Measurements from ENCODE around the gene HSPH1.
"Not testable (repeated sequence)": the region's sequence is repeated elsewhere in the genome, so short reads cannot be mapped to it uniquely, and the experiment has no call there.

The HSPH1 gene

DNA sequence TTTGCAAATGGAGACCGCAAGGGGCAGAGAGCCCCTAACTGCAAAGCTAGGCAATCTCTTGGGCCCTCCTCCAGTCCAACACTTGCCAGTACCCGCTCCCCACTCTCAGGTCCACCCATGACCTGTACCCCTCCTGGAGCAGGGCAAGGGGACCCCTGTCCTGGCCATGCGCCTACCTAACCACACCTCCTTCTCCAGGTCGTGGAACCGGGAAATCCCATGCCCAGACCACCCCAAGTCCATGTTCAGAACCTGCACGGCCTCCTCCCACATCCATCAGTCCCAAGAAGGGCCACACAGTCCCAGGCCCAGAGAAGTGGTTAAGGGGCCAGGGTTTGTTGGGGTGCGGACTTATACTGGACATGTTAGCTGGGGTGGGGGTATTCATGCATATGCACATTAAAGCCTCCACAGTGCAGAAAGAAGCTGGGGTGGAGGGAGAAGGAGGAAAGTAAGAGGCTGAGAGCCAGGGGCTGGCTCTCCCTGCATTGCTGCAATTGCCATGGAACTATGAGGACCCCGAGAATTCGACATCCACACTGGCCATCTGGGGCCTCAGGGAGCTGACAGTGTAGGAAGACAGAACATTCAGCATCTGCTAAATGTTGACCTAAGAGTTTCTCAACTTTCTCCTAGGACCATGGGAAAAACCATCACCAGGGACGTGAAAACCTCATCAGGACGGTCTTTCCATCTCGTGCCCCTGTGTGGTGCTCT lies 39.0 kb downstream of the HSPH1 start:
- no peak for DNase-seq

DNA sequence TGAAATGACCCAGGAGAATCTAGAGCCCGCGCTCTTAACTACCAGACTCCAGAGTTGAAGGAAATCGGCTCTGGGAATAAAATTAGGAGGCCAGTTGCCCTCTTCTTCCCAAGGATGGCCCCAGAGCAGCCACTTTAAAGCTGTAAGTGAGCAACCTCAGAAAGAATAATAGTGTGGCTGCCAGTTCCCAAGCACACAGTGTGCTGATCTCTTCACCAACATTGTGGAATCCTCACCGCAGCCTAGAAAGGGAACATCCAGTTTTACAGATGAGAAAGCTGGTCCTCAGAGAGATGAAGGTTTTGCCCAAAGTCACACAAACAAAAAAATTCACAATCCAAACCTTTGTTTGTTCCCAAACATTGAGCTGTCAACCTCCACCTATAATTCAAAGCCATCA lies 39.6 kb downstream of the HSPH1 start:
- no peak for DNase-seq

DNA sequence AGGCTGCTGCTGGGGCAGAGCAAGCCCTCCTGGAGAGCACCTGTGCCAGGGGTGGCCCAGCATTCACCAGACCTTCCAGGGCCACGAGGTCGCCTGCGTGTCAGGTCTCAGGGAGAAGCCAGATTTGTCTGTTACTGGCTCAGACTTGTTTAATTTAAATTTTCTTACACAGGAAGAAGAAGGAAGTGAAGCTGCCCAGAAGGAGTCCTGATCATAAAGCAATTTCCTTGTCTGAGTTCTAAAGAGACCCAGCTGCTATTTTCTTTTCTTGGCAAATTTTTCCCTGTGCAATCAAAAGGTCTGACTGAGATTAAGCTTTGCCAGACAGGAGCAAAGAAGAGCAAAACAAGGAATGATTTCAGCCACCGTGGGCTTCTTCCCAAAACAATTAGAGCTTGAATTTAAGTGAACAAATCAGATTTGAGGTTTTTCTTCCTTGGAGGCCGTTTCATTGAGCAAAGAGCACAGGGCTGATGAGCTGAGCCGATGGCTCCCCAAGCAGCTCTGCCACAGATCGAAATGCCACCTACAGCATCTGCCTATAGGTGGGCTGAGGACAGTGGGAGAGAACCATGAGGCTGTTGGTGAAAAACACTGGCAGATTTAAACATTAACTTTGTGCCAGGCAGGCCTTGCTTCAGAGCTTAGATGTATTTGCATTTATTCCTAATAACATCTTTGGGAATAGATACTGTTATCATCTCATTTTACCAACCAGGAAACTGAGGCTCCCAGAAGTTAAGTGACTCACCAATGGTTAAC lies 40.1 kb downstream of the HSPH1 start:
- no peak for DNase-seq

DNA sequence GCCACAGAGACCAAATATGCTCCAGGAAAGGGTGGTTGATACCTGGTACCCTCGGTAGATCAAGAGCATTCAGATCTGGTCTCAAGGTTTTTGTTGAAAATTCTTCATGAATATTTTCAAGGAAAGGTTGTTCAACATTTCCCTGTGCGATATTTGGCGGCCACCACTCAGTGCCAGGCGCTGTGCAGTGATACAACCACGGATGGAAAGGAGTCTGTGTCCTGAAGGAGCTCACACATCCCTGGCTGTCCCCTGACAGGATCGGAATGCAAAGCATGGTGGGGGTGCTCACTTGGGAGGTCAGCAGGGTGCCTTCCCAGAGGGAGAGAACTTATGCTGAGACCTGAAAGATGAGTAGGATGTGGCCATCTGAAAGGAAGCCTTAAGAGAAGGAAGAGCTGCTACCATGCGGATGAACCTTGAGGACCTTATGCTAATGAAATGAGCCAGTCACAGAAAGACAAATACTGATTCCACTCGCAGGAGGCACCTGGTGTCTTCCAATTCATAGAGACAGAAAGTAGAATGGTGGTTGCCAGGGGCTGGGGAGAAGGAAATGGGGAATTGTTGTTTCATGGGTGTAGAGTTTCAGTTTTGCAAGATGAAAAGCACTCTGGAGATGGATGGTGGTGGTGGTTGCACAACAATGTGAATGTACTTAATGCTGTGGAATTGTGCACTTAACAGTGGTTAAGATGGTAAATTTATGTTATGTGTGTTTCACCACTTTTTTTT lies 41.6 kb downstream of the HSPH1 start:
- no peak for DNase-seq

DNA sequence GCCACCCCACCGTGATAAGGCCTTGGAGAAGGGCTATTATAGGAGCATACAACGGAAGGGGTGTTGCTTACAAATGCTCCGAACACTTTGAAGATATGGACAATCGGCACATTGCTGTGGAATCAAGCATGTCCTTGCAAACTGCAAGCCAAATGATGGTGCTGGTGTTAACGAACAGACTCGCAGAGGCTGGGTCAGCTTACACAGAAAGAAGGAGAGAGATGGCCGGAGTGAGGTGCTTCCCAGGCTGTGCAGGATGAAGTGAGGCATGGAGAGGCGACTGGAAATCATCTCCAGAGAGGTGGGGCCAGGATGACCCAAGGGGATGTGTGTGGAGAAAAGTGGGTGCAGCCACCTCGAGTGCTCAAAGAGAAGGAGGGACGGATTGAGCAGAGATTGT lies 42.2 kb downstream of the HSPH1 start:
- no peak for DNase-seq

DNA sequence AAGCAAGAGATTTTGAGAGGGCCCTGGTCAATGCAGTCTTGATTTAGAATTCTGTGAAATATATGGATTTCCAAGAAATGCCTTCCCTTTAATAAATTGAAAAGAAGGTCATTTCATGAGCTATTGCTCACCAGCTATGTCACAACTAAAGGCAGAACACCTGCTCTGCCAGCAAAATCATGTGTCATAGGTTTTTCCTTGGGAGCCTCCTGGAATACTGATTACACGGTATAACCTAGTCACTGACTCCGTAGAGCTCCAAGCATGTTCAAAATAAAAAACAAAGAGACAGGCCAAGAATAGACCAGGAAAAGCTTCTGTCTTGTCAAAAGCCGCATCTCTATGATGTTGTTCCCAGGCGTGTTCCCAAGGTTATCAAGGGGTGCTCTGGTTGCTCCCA lies 45.5 kb downstream of the HSPH1 start:
- no peak for DNase-seq

DNA sequence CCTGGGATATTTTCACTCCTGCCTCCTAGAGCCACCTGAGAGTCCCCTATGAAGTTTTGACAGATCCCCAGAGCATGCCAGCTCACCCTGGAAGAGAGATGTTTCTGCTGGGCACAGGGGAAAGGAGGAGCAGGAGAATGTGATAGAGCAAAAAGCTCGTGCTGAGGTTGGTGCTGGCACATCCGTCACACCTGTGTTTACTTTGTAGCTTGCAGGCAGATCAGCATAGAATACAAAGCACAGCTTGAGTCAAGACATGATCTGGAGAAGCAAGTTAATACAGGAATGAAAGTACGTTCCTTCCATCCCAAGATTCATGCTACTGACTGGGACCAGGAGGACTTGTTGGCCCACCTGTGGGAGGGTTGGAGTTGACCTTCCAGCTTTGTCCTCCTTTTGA lies 46.1 kb downstream of the HSPH1 start:
- DNase-seq = no peak

DNA sequence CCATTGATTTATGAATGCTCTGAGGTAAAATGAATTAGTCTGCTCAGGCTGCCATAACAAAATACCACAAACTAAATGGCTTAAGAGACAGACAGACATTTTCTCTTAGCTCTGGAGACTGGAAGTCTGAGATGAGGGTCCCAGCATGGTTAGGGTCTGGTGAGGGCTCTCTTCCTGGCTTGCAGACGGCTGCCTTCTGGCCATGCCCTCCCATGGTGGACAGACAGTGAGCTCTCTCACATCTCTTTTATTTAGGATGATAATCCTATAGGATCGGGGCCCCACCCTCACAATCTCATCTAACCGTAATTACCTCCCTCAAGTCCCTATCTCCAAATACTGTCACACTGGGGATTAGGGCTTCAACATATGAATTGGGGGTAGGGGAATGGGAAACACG lies 47.1 kb downstream of the HSPH1 start:
- no peak for DNase-seq

DNA sequence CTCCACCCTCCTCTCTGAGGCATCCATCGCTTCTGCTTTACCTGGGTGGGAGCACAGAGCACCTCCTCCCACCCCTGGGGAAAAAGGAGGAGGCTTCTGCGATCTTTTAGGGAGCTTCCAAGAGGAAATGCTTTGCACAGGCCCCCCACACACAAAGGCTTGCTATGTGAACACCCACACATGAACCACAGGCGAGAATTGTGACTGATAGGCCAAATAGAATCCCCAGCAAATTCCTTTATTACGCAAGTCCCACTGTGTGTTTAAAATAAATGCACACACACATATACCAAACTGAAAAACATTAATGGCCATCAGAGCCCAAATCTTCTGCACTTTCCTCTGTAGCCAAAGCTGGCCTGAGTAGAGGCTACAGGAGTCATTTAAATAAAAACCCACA lies 50.6 kb downstream of the HSPH1 start:
- peak; percentile 11 for DNase-seq

DNA sequence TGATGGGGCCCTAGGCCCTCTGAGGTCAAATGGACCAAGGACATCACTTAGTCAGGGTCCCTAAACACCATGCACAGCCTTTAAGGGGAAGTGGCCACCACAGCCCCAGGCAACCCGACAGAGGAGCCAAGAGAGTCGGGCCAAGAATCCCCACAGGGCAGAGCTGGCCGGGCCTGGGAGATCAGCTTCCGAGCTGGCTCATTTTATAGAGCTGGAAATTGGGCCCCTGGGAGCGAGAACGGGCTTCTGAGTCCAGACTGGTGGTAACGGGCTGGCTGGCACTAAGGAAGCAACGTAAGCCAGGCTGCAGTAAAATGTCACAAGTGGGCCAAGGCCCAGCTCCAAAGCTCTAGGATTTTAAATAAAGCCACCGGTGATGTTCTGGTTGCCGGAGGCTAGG lies 51.1 kb downstream of the HSPH1 start:
- no peak for DNase-seq

DNA sequence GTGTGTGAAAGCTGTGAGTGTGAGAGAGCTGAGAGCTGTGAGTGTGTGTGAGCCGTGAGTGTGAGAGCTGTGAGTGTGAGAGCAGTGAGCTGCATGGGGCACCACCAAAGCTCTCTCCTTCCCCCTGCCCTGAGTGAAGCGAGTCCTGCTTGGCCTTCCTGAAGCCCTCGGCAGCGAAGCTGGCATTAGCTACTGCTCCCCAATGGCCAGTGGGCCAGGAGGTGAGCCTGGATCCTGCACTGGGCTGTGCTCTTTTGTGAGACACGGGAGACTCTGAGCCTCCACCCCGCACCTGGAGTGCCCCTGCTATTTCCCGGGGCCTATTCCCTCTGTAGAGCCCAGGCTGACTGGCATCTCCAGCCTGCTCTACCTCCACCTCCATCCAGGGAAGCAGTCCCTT lies 51.5 kb downstream of the HSPH1 start:
- DNase-seq = no peak

DNA sequence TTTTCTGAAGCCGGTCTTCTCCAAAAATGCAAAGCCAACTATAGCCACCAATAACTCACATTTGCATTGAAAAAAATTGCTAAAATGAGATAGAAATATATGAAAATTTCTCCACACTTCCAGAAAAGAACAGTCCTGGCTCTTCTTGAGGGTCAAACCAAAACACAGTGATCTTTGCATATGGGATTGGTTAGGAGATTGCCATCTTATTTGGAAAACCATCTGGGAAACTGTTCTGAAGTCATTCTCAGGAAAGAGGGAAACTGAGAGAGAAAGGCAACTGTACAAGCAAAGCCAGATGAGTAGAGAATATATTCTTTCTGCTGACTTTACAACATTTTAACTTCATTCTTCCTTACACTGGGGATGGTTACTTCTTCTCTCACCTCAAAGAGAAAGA lies 54.6 kb downstream of the HSPH1 start:
- no peak for DNase-seq

DNA sequence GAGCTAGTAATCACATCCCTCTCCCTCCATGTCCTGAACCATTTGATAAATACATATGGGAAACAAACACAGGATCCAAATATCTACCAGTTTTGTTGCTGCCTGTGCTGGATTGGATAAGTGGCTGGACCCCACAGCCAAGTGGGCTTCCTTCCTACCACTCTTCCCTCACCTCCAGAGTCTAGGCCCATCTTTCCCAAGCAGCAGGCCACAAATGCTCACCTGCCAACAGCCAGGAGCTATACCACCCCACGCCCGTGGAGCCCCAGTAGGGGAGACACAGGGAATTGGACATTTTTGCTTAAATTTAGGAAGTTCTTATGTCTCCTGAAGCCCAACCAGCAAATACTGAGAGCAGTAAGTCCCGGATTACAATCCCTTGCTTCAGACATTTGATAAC lies 55.8 kb downstream of the HSPH1 start:
- DNase-seq = no peak

DNA sequence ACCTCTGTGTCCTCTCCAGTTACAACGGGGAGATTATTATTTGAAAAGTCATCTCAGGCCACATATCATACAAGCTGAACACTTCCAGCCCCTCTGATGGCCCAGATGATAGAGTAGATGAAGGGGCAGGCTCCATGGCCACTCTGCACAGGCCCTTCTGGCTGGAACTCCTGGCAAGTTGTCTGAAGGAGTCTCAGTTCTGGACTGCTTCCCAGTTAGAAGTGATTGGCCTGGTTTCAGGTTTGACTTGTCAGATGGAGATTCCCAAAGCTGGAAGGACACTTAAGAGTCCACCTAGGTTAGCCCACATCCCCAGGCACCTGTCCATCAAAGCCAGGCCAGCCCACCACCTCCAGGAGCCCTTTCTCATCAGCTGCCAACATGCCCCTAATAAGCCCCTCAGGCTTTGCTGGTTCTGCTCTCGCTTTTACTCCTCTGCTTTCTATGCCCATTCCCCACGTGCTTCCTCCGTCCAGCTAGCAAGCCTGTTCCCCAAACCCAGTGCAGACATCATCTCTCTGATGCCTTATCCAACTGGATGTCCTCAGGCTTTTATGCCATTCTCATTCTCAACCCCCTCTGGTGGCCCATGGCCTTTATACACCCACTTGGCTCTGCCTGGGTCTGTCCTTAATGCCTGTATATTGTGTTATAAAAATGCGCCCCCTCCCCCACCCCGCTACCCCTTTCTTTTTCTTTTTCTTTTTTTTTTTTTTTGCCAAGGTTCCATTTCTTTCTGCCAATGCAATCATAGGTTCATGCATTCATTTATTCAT lies 56.5 kb downstream of the HSPH1 start:
- no peak for DNase-seq

DNA sequence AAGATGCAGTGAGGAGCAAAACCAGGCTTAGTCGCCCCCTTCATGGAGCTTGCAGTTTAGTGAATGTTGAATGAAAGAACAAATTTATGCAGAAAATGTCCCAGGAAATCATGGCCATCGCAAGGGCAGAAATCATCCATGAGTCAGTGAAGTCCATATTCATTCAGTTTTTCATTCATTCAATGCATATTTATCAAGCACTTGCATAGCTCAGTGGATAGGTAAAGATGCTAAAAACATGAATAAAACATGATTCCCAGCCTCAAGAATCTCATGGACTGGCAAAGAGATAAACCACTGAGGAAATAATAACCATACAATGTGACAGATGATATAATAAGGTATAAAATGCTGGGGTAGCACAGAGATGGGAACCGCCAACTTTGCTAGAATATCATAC lies 58.8 kb downstream of the HSPH1 start:
- DNase-seq = no peak

DNA sequence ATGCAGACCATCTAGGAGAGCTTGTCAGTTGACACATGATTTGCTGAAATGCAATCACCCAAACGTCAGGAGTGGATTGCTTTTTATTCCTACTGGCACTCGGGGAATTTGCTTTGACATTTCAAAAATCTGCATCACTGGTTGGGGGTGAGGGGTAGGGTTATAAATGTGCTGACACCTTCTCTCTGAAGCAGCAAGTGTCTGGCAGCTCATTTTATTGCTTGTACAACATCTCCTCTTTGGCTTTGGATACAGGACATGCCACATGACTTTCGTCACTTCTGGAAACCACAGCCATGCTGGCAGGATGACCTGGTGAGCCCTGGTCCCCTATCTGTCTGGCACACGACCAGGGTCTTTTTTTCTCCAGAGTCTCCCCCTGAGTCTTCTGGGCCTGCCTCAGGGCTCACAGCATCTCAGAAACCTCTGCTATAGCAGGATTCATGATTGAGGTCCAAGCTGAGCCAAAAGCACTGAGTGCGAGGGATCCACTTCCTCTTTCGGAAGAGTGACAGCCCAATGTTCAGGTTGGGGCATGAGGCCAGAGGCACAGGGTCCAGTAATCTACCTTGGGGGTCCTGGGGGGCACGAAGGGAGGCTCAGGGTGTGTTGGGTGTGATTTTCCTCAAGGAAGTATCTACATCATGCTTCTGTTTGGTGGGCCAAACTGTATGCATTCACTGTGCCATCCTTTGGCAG lies 60.1 kb downstream of the HSPH1 start:
- peak; percentile 53 for DNase-seq

DNA sequence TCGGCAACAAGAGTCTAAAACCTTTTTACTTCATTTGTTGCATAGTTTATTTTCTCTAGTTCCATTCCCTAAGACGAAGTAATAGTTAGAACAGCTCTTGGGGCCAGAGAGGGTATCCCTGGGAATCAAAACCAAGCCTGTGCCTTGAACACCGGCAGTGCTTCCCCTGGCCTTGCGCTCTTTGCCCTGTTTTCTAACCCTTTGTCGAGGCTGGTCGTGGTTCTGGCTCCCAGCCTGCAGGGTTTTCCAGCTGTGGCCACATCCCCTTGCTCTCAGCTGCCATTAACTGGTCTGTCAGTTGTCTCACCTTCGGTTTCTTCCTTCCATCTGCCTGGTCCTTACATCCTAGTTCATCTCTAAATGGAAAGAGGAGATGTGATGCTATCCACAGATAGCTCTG lies 61.0 kb downstream of the HSPH1 start:
- no peak for DNase-seq

DNA sequence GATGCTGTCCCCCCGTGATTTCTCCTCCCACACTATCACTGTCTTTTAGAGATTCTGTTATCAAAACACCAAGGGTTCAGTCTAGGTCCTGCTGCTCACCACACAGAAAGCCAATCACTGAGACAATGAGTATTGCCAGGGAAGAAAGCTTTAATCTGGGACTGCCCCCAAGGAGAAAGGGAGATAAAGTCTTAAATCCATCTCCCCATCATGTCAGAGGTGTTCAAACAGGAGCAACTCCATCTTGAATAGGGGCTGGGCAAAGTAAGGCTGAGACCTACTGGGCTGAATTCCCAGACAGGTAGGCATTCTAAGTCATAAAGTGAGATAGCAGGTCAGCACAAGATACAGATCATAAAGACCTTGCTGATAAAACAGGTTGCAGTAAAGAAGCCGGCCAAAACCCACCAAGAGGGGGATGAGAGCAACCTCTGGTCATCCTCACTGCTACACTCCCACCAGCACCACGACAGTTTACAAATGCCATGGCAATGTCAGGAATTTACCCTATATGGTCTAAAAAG lies 63.7 kb downstream of the HSPH1 start:
- DNase-seq = not testable (repeated sequence)

DNA sequence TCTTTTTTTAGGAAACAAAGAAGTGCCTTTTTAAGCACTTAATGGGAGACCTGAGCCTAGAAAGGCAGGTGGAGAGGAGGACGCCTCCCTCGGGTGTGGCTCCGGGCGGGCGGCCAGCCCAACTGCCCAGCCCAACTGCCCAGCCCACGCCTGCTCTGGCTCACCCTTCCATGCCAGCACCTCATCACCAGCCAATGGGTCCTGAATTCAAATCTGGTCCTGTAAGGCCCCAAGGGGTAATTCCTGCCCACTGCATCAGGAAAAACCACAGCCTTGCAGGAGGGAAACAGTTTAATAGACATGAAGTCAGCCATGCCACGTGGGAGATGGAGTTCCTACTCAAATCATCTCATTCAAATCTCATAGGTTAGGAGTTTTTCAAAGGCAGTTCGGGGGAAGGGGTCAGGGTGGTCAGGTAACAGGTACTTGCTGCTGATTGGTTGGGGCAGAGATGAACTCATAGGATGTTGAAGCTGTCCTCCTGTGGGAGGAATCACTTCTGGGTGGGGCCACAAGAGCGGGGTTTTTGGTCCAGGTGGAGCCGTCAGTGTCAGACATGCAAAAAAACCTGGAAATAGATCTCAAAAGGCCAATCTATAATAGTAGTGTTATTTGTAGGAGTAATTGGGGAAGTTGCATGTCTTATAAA lies 64.9 kb downstream of the HSPH1 start:
- DNase-seq = no peak

DNA sequence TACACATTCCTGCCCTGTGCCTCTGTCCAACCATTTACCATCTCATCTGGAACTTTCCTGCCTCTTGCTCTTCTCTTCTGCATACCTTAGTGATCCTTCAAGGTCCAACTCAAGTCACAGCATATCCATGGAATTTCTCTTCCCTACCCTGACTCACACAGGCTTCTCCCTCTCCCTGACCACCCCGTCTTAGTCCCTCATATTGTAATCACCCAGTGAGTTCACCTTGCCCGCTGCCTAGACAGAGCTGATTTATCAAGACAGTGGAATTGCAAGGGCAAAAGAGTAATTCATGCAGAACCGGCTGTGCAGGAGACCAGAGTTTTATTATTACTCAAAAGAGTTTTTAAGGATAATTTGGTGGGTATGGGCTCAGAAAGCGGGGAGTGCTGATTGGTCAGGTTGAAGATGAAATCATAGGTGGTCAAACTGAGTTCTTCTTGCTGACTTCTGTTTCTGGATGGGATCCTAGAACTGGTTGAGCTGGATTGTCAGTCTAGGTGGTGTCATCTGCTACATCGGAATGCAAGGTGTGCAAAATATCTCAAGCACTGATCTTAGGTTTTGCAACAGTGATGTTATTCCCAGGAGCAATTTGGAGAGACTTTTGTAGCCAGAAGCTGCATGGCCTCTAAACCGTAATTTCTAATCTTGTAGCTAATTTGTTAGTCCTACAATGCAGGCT lies 67.2 kb downstream of the HSPH1 start:
- DNase-seq = no peak
